ENCODE data around the gene SDK2.
A peak's percentile ranks its signal among the peaks of the same experiment; 100 is the strongest.
"Not testable (repeated sequence)": the region's sequence is repeated elsewhere in the genome, so short reads cannot be mapped to it uniquely, and the experiment has no call there.

The SDK2 gene

GRCh38 chr17:73490851-73491250 lies 153.4 kb downstream of the SDK2 start:
- TF ChIP-seq JUND (IDR thresholded peaks at IDR 0.05; ENCODE audit: low read depth) = no peak
- in situ Hi-C loops (cut with HindIII; ENCODE audit: low pct_unique_long_range_greater_than_20kb, low sequenced_read_pairs) = no loop called here
- no peak for DNase-seq (ENCODE audit: low read depth in 1 of 2, low spot score in 1 of 2)

- no peak for TF ChIP-seq JUND (IDR thresholded peaks at IDR 0.05; ENCODE audit: low read depth)
- in situ Hi-C loops (cut with HindIII; ENCODE audit: low pct_unique_long_range_greater_than_20kb, low sequenced_read_pairs) = no loop called here
- DNase-seq (ENCODE audit: low read depth in 1 of 2, low spot score in 1 of 2) = no peak
Measured at GRCh38 chr17:73489991-73490390, 154.3 kb downstream of the SDK2 start.

- TF ChIP-seq JUND (IDR thresholded peaks at IDR 0.05; ENCODE audit: low read depth) = no peak
- no peak for DNase-seq (ENCODE audit: low read depth in 1 of 2, low spot score in 1 of 2)
- in situ Hi-C loops (cut with HindIII; ENCODE audit: low pct_unique_long_range_greater_than_20kb, low sequenced_read_pairs) = no loop called here
Measured at GRCh38 chr17:73489333-73489732, 154.9 kb downstream of the SDK2 start.

- no peak for TF ChIP-seq JUND (IDR thresholded peaks at IDR 0.05; ENCODE audit: low read depth)
- in situ Hi-C loops (cut with HindIII; ENCODE audit: low pct_unique_long_range_greater_than_20kb, low sequenced_read_pairs) = no loop called here
- peak in 1 of 2 experiments; percentile 43 for DNase-seq (ENCODE audit: low read depth in 1 of 2, low spot score in 1 of 2)
Measured at GRCh38 chr17:73485130-73485529, 159.1 kb downstream of the SDK2 start.

GRCh38 chr17:73482894-73483293 lies 161.4 kb downstream of the SDK2 start:
- no peak for TF ChIP-seq JUND (IDR thresholded peaks at IDR 0.05; ENCODE audit: low read depth)
- in situ Hi-C loops (cut with HindIII; ENCODE audit: low pct_unique_long_range_greater_than_20kb, low sequenced_read_pairs) = no loop called here
- no peak for DNase-seq (ENCODE audit: low read depth in 1 of 2, low spot score in 1 of 2)

- in situ Hi-C loops (cut with HindIII; ENCODE audit: low pct_unique_long_range_greater_than_20kb, low sequenced_read_pairs) = no loop called here
- TF ChIP-seq JUND (IDR thresholded peaks at IDR 0.05; ENCODE audit: low read depth) = no peak
- no peak for DNase-seq (ENCODE audit: low read depth in 1 of 2, low spot score in 1 of 2)
Measured at GRCh38 chr17:73482251-73482716, 162.0 kb downstream of the SDK2 start.

GRCh38 chr17:73481676-73482075 lies 162.6 kb downstream of the SDK2 start:
- no peak for TF ChIP-seq JUND (IDR thresholded peaks at IDR 0.05; ENCODE audit: low read depth)
- no peak for DNase-seq (ENCODE audit: low read depth in 1 of 2, low spot score in 1 of 2)
- in situ Hi-C loops (cut with HindIII; ENCODE audit: low pct_unique_long_range_greater_than_20kb, low sequenced_read_pairs) = no loop called here

- no peak for DNase-seq (ENCODE audit: low read depth in 1 of 2, low spot score in 1 of 2)
- in situ Hi-C loops (cut with HindIII; ENCODE audit: low pct_unique_long_range_greater_than_20kb, low sequenced_read_pairs) = no loop called here
- no peak for TF ChIP-seq JUND (IDR thresholded peaks at IDR 0.05; ENCODE audit: low read depth)
Measured at GRCh38 chr17:73480740-73481139, 163.5 kb downstream of the SDK2 start.

- peak in 1 of 2 experiments; percentile 37 for DNase-seq (ENCODE audit: low read depth in 1 of 2, low spot score in 1 of 2)
- in situ Hi-C loops (cut with HindIII; ENCODE audit: low pct_unique_long_range_greater_than_20kb, low sequenced_read_pairs) = no loop called here
- no peak for TF ChIP-seq JUND (IDR thresholded peaks at IDR 0.05; ENCODE audit: low read depth)
Measured at GRCh38 chr17:73478768-73479424, 165.3 kb downstream of the SDK2 start.

GRCh38 chr17:73478334-73478733 lies 165.9 kb downstream of the SDK2 start:
- no peak for TF ChIP-seq JUND (IDR thresholded peaks at IDR 0.05; ENCODE audit: low read depth)
- in situ Hi-C loops (cut with HindIII; ENCODE audit: low pct_unique_long_range_greater_than_20kb, low sequenced_read_pairs) = no loop called here
- DNase-seq (ENCODE audit: low read depth in 1 of 2, low spot score in 1 of 2) = no peak

GRCh38 chr17:73476890-73477350 lies 167.3 kb downstream of the SDK2 start:
- no peak for TF ChIP-seq JUND (IDR thresholded peaks at IDR 0.05; ENCODE audit: low read depth)
- in situ Hi-C loops (cut with HindIII; ENCODE audit: low pct_unique_long_range_greater_than_20kb, low sequenced_read_pairs) = no loop called here
- DNase-seq (ENCODE audit: low read depth in 1 of 2, low spot score in 1 of 2) = no peak

- in situ Hi-C loops (cut with HindIII; ENCODE audit: low pct_unique_long_range_greater_than_20kb, low sequenced_read_pairs) = no loop called here
- peak in 1 of 2 experiments; percentile 38 for DNase-seq (ENCODE audit: low read depth in 1 of 2, low spot score in 1 of 2)
- no peak for TF ChIP-seq JUND (IDR thresholded peaks at IDR 0.05; ENCODE audit: low read depth)
Measured at GRCh38 chr17:73474370-73474988, 169.8 kb downstream of the SDK2 start.

- in situ Hi-C loops (cut with HindIII; ENCODE audit: low pct_unique_long_range_greater_than_20kb, low sequenced_read_pairs); DNase-seq (ENCODE audit: low read depth in 1 of 2, low spot score in 1 of 2): not testable (repeated sequence)
Measured at GRCh38 chr17:73472715-73473114, 171.5 kb downstream of the SDK2 start.
